ENCODE measurements around the gene LRRC14B.

Gene LRRC14B

GRCh38 chr5:191036-191948 lies at the start of gene LRRC14B:
LRRC14B (plus strand) TSS chr5:191495; CDS start chr5:191539, 44 bp downstream.
- no peak for DNase-seq

GRCh38 chr5:141761-142160 lies 49.5 kb upstream of the LRRC14B start:
- no peak for DNase-seq

GRCh38 chr5:142246-142810 lies 49.0 kb upstream of the LRRC14B start:
- no peak for DNase-seq

- no peak for DNase-seq
Observed at GRCh38 chr5:143041-143440, 48.3 kb upstream of the LRRC14B start.

- no peak for DNase-seq
Observed at GRCh38 chr5:144941-145340, 46.4 kb upstream of the LRRC14B start.

- no peak for DNase-seq
Observed at GRCh38 chr5:145585-146323, 45.5 kb upstream of the LRRC14B start.

- no peak for DNase-seq
Observed at GRCh38 chr5:147751-148150, 43.5 kb upstream of the LRRC14B start.

- DNase-seq, result no peak
Observed at GRCh38 chr5:149745-150485, 41.4 kb upstream of the LRRC14B start.

- no peak for DNase-seq
Observed at GRCh38 chr5:150746-151145, 40.5 kb upstream of the LRRC14B start.

GRCh38 chr5:152077-152476 lies 39.2 kb upstream of the LRRC14B start:
- no peak for DNase-seq

GRCh38 chr5:153256-153655 lies 38.0 kb upstream of the LRRC14B start:
- DNase-seq, result no peak

- DNase-seq, result no peak
Observed at GRCh38 chr5:154236-154635, 37.1 kb upstream of the LRRC14B start.

- DNase-seq, result no peak
Observed at GRCh38 chr5:154826-155225, 36.5 kb upstream of the LRRC14B start.

GRCh38 chr5:155651-156410 lies 35.5 kb upstream of the LRRC14B start:
- DNase-seq, result no peak

GRCh38 chr5:156411-157072 lies 34.8 kb upstream of the LRRC14B start:
- no peak for DNase-seq

GRCh38 chr5:157126-157715 lies 34.1 kb upstream of the LRRC14B start:
- no peak for DNase-seq

GRCh38 chr5:157801-158200 lies 33.5 kb upstream of the LRRC14B start:
- DNase-seq, result no peak

GRCh38 chr5:158807-159447 lies 32.4 kb upstream of the LRRC14B start:
- DNase-seq, result no peak

GRCh38 chr5:159448-160172 lies 31.7 kb upstream of the LRRC14B start:
- no peak for DNase-seq

GRCh38 chr5:160173-160510 lies 31.2 kb upstream of the LRRC14B start:
- no peak for DNase-seq
